ENCODE data around the gene SAMD14. TPM values are rescaled to one million over a fixed set of nuclear protein-coding genes. Genes with fewer than 3 reads are reported as not detected.

The SAMD14 gene
- total and polyA plus RNA-seq, 11 donors = 0.44 to 3.9 (median 1.2) TPM

DNA sequence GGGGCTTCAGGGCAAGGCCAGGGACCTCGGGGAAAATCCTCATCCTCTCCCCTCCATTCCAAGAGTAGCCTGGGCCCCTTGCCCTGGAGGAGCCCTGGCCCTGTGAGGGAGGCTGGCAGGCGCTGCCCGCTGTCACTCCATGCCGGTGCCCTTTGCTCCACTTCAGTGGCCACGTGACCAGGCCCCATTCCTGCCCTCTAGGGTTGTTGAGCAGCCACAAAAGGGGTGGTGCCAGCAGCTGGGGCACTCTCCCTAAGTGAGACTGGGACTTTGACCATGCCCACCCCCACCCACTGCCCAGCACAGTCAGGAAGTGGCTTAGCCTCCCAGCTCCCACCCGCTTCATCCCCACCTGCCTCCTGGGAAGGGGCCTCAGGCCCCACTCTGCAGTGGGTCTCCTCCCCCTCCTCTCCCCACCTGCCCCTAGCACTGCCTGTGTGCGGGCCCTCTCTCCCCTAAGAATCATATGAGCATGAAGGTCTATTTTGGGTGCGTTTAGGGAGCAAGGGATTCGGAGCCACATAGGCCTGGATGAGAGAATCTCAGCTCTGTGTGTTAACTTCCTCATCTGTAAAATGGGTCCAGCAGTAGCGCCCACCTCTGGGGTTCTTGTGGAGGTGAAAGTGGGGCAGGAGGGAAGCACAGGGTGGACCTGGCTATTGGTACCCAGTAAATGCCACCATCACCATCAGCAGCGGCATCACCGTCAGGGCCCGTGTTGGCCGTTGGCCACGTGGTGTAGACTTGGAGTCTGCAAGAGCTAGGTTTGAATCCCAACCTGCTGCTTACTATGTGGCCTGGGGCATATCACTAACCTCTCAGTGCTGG, 27.6 kb downstream of the SAMD14 start:
- peak overlapping the region in 4 of 12 donors; percentile 1 to 37 (median 10) for H3K4me3 ChIP-seq
- peaks cover 0 to 78% (median 53%) of the 10 kb centered on the region in 9 donors for H3K36me3 ChIP-seq
- peaks cover 0 to 65% (median 29%) of the 10 kb centered on the region in 12 donors for H3K4me1 ChIP-seq
- ATAC-seq (peak; percentile 86 to 93 (median 90)), DNase-seq (peak; percentile 83 to 93 (median 87))
- peak overlapping the region; percentile 75 to 97 (median 90) for H3K27ac ChIP-seq
- 50 to 59% (median 52%) methylated on average over 10 to 15 of the region's 15 CpGs for WGBS, 4 donors
- no peaks in the 10 kb centered on the region for H3K9me3 ChIP-seq
- intact Hi-C loops (cut with DNase I) = loop anchor here in 2 of 10 donors (5.0 to 10.0 kb wide), 2 partner anchors 75 to 262 kb away; no protein-coding TSS in a partner anchor
- H3K27me3 ChIP-seq = no peaks in the 10 kb centered on the region
- no peak for TF ChIP-seq POLR2A (IDR thresholded peaks at IDR 0.05)
- TF ChIP-seq, protein P1, sequence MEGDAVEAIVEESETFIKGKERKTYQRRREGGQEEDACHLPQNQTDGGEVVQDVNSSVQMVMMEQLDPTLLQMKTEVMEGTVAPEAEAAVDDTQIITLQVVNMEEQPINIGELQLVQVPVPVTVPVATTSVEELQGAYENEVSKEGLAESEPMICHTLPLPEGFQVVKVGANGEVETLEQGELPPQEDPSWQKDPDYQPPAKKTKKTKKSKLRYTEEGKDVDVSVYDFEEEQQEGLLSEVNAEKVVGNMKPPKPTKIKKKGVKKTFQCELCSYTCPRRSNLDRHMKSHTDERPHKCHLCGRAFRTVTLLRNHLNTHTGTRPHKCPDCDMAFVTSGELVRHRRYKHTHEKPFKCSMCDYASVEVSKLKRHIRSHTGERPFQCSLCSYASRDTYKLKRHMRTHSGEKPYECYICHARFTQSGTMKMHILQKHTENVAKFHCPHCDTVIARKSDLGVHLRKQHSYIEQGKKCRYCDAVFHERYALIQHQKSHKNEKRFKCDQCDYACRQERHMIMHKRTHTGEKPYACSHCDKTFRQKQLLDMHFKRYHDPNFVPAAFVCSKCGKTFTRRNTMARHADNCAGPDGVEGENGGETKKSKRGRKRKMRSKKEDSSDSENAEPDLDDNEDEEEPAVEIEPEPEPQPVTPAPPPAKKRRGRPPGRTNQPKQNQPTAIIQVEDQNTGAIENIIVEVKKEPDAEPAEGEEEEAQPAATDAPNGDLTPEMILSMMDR (IDR thresholded peaks at IDR 0.05) = no peak

DNA sequence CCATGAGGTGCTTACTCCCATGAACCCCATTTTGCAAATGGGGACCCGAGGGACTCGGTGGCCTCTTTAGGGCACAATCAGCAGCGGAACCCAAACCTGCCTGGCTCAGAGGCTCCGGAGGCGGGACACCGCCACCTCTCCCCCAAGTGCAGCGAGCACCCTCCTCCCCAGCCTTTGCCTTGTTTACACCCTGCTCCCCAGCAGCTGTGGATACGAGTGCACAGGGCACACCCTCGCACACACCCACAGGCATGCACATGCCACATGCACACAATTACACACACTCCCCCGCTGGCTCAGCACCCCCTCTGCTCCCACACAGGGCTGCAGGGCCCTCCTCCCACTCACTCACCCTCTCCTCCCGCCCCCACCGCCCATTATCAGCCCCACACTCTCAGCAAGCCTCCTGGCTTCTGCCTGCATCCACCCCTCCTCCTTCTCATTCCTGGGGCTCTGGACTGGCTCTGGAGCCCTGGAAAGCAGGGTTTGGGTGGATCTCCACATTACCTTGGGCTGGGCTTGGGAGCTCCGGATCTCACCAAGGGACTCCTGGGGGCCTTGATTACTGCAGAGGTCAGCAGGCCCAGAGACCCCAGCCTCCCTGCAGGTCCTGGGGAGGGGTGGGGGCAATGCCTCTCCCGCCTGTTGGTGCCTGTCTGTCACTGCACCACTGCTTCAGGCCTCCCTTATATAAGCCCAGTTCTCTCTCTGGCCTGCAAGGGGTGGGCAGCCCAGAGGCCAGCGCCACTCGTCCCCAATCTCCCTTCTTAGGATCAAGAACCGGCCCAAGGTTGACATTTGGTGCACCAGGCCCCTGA, 28.4 kb downstream of the SAMD14 start:
- peak overlapping the region in 4 of 12 donors; percentile 18 to 37 (median 26) for H3K4me3 ChIP-seq
- DNase-seq = peak; percentile 60 to 83 (median 66)
- intact Hi-C loops (cut with DNase I) = loop anchor here in 2 of 10 donors (5.0 to 10.0 kb wide), 2 partner anchors 76 to 263 kb away; no protein-coding TSS in a partner anchor
- no peaks in the 10 kb centered on the region for H3K27me3 ChIP-seq
- TF ChIP-seq, protein P1 (IDR thresholded peaks at IDR 0.05) = peak in 1 of 12 donors; percentile 24
- no peak for TF ChIP-seq POLR2A (IDR thresholded peaks at IDR 0.05)
- H3K36me3 ChIP-seq = peaks cover 0 to 74% (median 49%) of the 10 kb centered on the region in 9 donors
- H3K4me1 ChIP-seq = peaks cover 0 to 73% (median 38%) of the 10 kb centered on the region in 12 donors
- peak overlapping the region; percentile 75 to 97 (median 90) for H3K27ac ChIP-seq
- ATAC-seq = peak; percentile 56 to 85 (median 76)
- H3K9me3 ChIP-seq = no peaks in the 10 kb centered on the region
- 49 to 60% (median 56%) methylated on average over 9 to 17 of the region's 17 CpGs for WGBS, 4 donors

DNA sequence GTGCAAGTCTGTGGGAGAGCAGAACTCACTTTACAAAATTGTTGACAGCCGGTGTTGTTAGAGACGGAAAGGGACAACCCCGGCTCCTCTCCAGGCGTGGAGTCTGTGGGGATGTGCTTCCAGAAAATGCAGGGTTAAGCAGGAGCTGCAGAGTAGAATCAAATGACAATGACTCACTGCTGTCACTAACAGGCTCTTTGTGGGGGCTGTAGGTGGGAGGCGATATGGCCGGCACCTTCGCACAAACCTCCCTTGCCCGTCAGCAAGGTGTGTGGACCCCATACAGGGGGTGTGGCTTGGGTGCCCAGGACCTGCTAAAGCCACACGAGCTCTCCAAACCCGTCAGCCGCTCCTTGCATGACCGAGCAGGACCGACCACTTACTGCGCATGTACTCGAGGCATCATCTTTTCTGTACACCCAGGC, 29.0 kb downstream of the SAMD14 start:
- H3K36me3 ChIP-seq = peaks cover 0 to 67% (median 43%) of the 10 kb centered on the region in 9 donors
- peak in 3 of 4 donors; percentile 1 to 13 (median 6) for ATAC-seq
- peaks cover 0 to 79% (median 42%) of the 10 kb centered on the region in 12 donors for H3K4me1 ChIP-seq
- no peaks in the 10 kb centered on the region for H3K9me3 ChIP-seq
- peak in 1 of 2 donors; percentile 19 for TF ChIP-seq POLR2A (IDR thresholded peaks at IDR 0.05)
- TF ChIP-seq, protein P1 (IDR thresholded peaks at IDR 0.05) = no peak
- H3K27me3 ChIP-seq = no peaks in the 10 kb centered on the region
- H3K4me3 ChIP-seq = peak overlapping the region in 5 of 12 donors; percentile 15 to 37 (median 22)
- peak overlapping the region; percentile 75 to 97 (median 90) for H3K27ac ChIP-seq
- intact Hi-C loops (cut with DNase I) = loop anchor here in 2 of 10 donors (5.0 to 10.0 kb wide), 2 partner anchors 76 to 264 kb away; no protein-coding TSS in a partner anchor
- DNase-seq = peak in 2 of 5 donors; percentile 44 to 58
- WGBS, 4 donors = 38 to 57% (median 44%) methylated on average over 15 of the region's 15 CpGs

Data from heart left ventricle (tissue), 16 donors.